CD4-positive, alpha-beta T cell treated with Interleukin-1 beta for 1 hour (primary cell): ENCODE results near the gene ZNF497.
"Not testable (repeated sequence)": the region's sequence is repeated elsewhere in the genome, so short reads cannot be mapped to it uniquely, and the experiment has no call there.

Experiments used
- DNase-seq, 2 donors: peaks; one replicate each; pipeline ENCODE4 v3.0.0-alpha.2; 2020 to 2022

The ZNF497 gene

GRCh38 chr19:58366585-58367430 is 4.3 kb upstream of the ZNF497 start:
- DNase-seq: no peak

- no peak for DNase-seq
These were observed 1.6 kb upstream of the ZNF497 start for GRCh38 chr19:58364146-58364545.

GRCh38 chr19:58361900-58362271 is 665 bp downstream of the ZNF497 start:
- DNase-seq: no peak

GRCh38 chr19:58357481-58358145 is 4.9 kb downstream of the ZNF497 start:
- no peak for DNase-seq

- DNase-seq: no peak
These were observed 5.6 kb downstream of the ZNF497 start for GRCh38 chr19:58356766-58357480.

- DNase-seq: peak; percentile 22
These were observed 6.4 kb downstream of the ZNF497 start for GRCh38 chr19:58355908-58356765.

- DNase-seq: no peak
These were observed 7.2 kb downstream of the ZNF497 start for GRCh38 chr19:58355215-58355796.

GRCh38 chr19:58354478-58355030 is 8.0 kb downstream of the ZNF497 start:
- DNase-seq: no peak

- no peak for DNase-seq
These were observed 8.7 kb downstream of the ZNF497 start for GRCh38 chr19:58353717-58354477.

- no peak for DNase-seq
These were observed 9.5 kb downstream of the ZNF497 start, which contains the start of gene A1BG for GRCh38 chr19:58352760-58353671. TSS of gene A1BG (minus strand) at chr19:58353492. CDS start at chr19:58353437, 55 bp downstream.

- DNase-seq: no peak
These were observed 10.4 kb downstream of the ZNF497 start for GRCh38 chr19:58351990-58352755.

GRCh38 chr19:58351558-58351878 is 11.0 kb downstream of the ZNF497 start:
- no peak for DNase-seq

GRCh38 chr19:58350871-58351557 is 11.5 kb downstream of the ZNF497 start:
- no peak for DNase-seq

- no peak for DNase-seq
These were observed 12.3 kb downstream of the ZNF497 start for GRCh38 chr19:58350001-58350861.

- no peak for DNase-seq
These were observed 13.0 kb downstream of the ZNF497 start for GRCh38 chr19:58349590-58349989.

- not testable (repeated sequence) for DNase-seq
These were observed 14.5 kb downstream of the ZNF497 start for GRCh38 chr19:58348080-58348479.
